Measurements from ENCODE around the gene SAFB.

GRCh38 chr19:5618591-5618990 lies 4.3 kb upstream of the SAFB start:
- TF ChIP-seq CTCF (conservative IDR thresholded peaks at IDR 0.05; ENCODE audit: low read length), result no peak
- no peak for TF ChIP-seq EZH2phosphoT487 (IDR thresholded peaks at IDR 0.05; ENCODE audit: borderline replicate concordance, low read depth, low read length)

All from OCI-LY7 (cell line).